HG03045 (cell line): Measurements from ENCODE around the gene PRR23B.

Experiments
- ATAC-seq: cut with Tn5 transposase; IDR thresholded peaks from one replicate; pipeline ENCODE4 v1.9.1; 2021; ENCODE audit warnings: mild to moderate bottlenecking, moderate library complexity; ENCODE audit not compliant: unreplicated experiment

The PRR23B gene

DNA sequence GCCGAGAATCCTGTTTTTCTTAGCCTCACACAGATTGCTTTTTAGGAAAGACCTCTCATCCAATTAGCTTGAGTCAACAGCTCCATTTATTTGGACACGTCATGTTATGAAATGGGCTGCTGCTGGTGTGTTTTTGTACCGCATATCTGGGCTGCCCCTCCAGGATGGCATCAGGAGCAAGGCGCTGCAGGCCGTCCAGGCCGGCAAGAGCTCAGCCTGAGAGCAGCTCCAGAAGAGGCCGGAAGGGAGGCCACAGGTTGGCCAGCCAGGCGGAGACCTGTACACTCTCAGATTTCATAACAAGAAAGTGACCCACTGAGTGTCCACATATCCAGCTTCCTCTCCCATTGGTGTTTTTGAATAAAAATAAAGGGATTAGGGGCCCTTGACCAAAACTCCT, 45.4 kb downstream of the PRR23B start:
- ATAC-seq: no peak

DNA sequence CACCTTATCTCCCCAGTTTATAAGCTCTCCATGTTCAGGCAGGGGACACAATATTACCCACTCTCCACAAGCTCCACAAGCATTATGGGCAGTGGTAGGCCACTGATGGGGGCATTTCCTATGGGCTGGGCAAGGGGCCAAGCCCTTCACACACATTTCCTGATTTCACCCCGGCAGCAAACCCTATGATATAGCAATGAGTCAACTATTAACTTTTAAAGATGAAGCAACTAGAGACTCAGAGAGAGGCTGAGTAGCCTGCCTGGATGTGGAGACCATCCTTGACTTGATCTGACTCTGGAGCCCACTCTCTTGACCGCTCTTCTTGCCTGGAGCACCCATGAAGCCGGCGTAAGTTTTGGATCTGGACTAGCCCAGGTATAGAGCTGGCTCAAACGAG, 46.3 kb downstream of the PRR23B start:
- no peak for ATAC-seq

- no peak for ATAC-seq
These were observed 47.8 kb downstream of the PRR23B start for GRCh38 chr3:138972941-138973340.

GRCh38 chr3:138971766-138972320, 48.9 kb downstream of the PRR23B start:
- ATAC-seq: no peak
